K562 (cell line): ENCODE results near the gene PIK3C2G. TPM values are rescaled to one million over a fixed set of nuclear protein-coding genes. Genes with fewer than 3 reads are reported as not detected.

ENCODE experiments used
- ATAC-seq: fragments of 200-7000 bp; cut with Tn5 transposase; 3 replicates; pipeline ENCODE4 v1.9.1; 2020; ENCODE audit warnings: moderate library complexity
- BruUV-seq: library from RNA; stranded (reverse); fragments of 400-500 nt; replicated peaks from 2 replicates; lab custom pipeline; 2021; lab: Mats Ljungman, UMichigan
- CTCF ChIA-PET: fragments of 300-600 bp; formaldehyde crosslinking; extraction: SDS; loops from one replicate; lab custom pipeline; 2021; ENCODE audit warnings: low intra/inter-chr PET ratio; lab: Yijun Ruan, JAX
- POLR2A ChIA-PET: fragments of 300-600, 350-650 bp; sonication (Branson Sonifier 250); formaldehyde crosslinking; extraction: SDS; loops from one replicate; lab custom pipeline; 2021; ENCODE audit warnings: antibody characterized with exemption, inconsistent platforms; lab: Yijun Ruan, JAX
- DNase-seq, 4 experiments: peaks; one replicate each; pipeline versions ENCODE4 v3.0.0 to v3.0.0-alpha.2; 2011 to 2018; ENCODE audit warnings: low spot score in 3 of 4, mixed read lengths in 3 of 4; ENCODE audit errors: extremely low read depth in 1 of 4
- FAIRE-seq: peaks from 2 replicates; lab custom pipeline; 2011; peaks lifted over from hg19 to GRCh38; lab: Jason Lieb, UNC
- H2AFZ ChIP-seq: 2 replicates; pipeline ENCODE4 v1.6.0; 2011; ENCODE audit warnings: low read depth, low read length, control low read depth, inconsistent platforms
- H3K27ac ChIP-seq: fragments of 200-600 bp; 3 replicates; pipeline ENCODE4 v1.8.0; 2011; ENCODE audit warnings: low read depth, mild to moderate bottlenecking, control low read depth, inconsistent platforms, low read length, moderate library complexity, mixed read lengths; ENCODE audit errors: extremely low read depth
- H3K27me3 ChIP-seq, 2 experiments: fragments of 300-600 bp in 1 of 2; 2 replicates in 1 of 2; 3 replicates in 1 of 2; pipeline versions ENCODE4 v1.6.0 to v1.8.0; 2011; ENCODE audit warnings: inconsistent platforms in 2 of 2, low read length in 2 of 2, mild to moderate bottlenecking in 1 of 2, mixed read lengths in 1 of 2, moderate library complexity in 1 of 2; ENCODE audit not compliant: control insufficient read depth in 2 of 2, insufficient read depth in 2 of 2
- H3K36me3 ChIP-seq: fragments of 300-600 bp; 3 replicates; pipeline ENCODE4 v1.8.0; 2011; ENCODE audit warnings: mild to moderate bottlenecking, low read length, inconsistent platforms; ENCODE audit not compliant: control insufficient read depth, insufficient read depth
- H3K4me1 ChIP-seq, 2 experiments: fragments of 200-600 bp in 1 of 2; replicated peaks in 1 of 2; 2 replicates in 1 of 2; 3 replicates in 1 of 2; pipeline versions ENCODE4 v1.5.1 to v1.8.0; 2011; ENCODE audit warnings: inconsistent platforms in 2 of 2, low read length in 2 of 2, mild to moderate bottlenecking in 1 of 2, mixed read lengths in 1 of 2, moderate library complexity in 1 of 2; ENCODE audit not compliant: control insufficient read depth in 2 of 2, insufficient read depth in 2 of 2
- H3K4me2 ChIP-seq: 2 replicates; pipeline ENCODE4 v1.6.1; 2011; ENCODE audit warnings: low read length, control low read depth, inconsistent platforms, mixed read lengths; ENCODE audit not compliant: insufficient read depth
- H3K4me3 ChIP-seq: fragments of 200-600 bp; sonication (generic), shearing (Covaris generic); 2 replicates; pipeline ENCODE4 v1.5.1; 2016; ENCODE audit warnings: control low read depth, inconsistent platforms
- H3K79me2 ChIP-seq: fragments of 200-600 bp; 3 replicates; pipeline ENCODE4 v1.8.0; 2011; ENCODE audit warnings: low read length, inconsistent platforms; ENCODE audit not compliant: control insufficient read depth, insufficient read depth
- H3K9ac ChIP-seq, 2 experiments: 2 replicates each; pipeline versions ENCODE4 v1.6.0 to v1.6.1; 2011; ENCODE audit warnings: low read depth in 2 of 2, low read length in 2 of 2, control low read depth in 1 of 2, inconsistent platforms in 1 of 2, mild to moderate bottlenecking in 1 of 2, mixed read lengths in 1 of 2; ENCODE audit not compliant: insufficient read depth in 1 of 2
- H3K9me1 ChIP-seq: one replicate; pipeline ENCODE4 v1.6.0; 2011; ENCODE audit warnings: inconsistent platforms, mild to moderate bottlenecking, low read length, moderate library complexity; ENCODE audit not compliant: control insufficient read depth, insufficient read depth
- H3K9me3 ChIP-seq: replicated peaks from 2 replicates; pipeline ENCODE4 v1.5.1; 2011; ENCODE audit warnings: low read depth, low read length, inconsistent platforms; ENCODE audit not compliant: control insufficient read depth, insufficient read depth
- H4K20me1 ChIP-seq: replicated peaks from 2 replicates; pipeline ENCODE4 v1.6.1; 2011; ENCODE audit warnings: low read length, inconsistent platforms, mixed read lengths; ENCODE audit not compliant: control insufficient read depth, insufficient read depth
- ADNP ChIP-seq: fragments of 200-800 bp; sonication (Bioruptor generic); IDR thresholded peaks from 2 replicates; pipeline ENCODE4 v1.6.1; 2016; ENCODE audit warnings: missing genetic modification characterization, missing compliant biosample characterization
- AFF1 ChIP-seq, 2 experiments: fragments of 450-650 bp; IDR thresholded peaks; 2 replicates each; pipeline ENCODE4 v1.6.1; 2018; ENCODE audit warnings: mild to moderate bottlenecking in 2 of 2, low read depth in 1 of 2; ENCODE audit not compliant: partially characterized antibody in 2 of 2
- CHD4 ChIP-seq: fragments of 200-600 bp; sonication (generic); IDR thresholded peaks from 3 replicates; pipeline ENCODE4 v1.6.1; 2012; ENCODE audit warnings: low read depth, mild to moderate bottlenecking, mixed read lengths, low read length, inconsistent platforms; ENCODE audit not compliant: insufficient read depth, insufficient replicate concordance, poor library complexity, severe bottlenecking
- ESRRA ChIP-seq: fragments of 450-650 bp; IDR thresholded peaks from 2 replicates; pipeline ENCODE4 v1.6.1; 2014; ENCODE audit warnings: low read depth, mild to moderate bottlenecking, moderate library complexity, borderline replicate concordance
- IRF1 ChIP-seq: sonication (generic); formaldehyde crosslinking; IDR thresholded peaks from 2 replicates; pipeline ENCODE4 v1.8.0; 2022; ENCODE audit warnings: missing genetic modification reagents, mild to moderate bottlenecking, borderline replicate concordance
- PKNOX1 ChIP-seq: fragments of 450-650 bp; IDR thresholded peaks from 2 replicates; pipeline ENCODE4 v1.6.1; 2016
- TEAD1 ChIP-seq, 2 experiments: fragments of 450-650 bp in 1 of 2; sonication (generic) in 1 of 2; formaldehyde crosslinking; IDR thresholded peaks; 2 replicates each; pipeline versions ENCODE4 v1.4.0 to v1.8.0; 2020 to 2022; ENCODE audit warnings: mild to moderate bottlenecking in 2 of 2, missing genetic modification reagents in 1 of 2
- ZNF586 ChIP-seq: fragments of 450-650 bp; formaldehyde crosslinking; conservative IDR thresholded peaks from 2 replicates; pipeline ENCODE4 v1.4.0; 2020; ENCODE audit warnings: mild to moderate bottlenecking, moderate library complexity
- ZNF589 ChIP-seq: fragments of 200-800 bp; sonication (Bioruptor generic); IDR thresholded peaks from 2 replicates; pipeline ENCODE4 v1.6.1; 2016; ENCODE audit warnings: low read depth, missing genetic modification characterization, missing compliant biosample characterization
- ZNF655 ChIP-seq: fragments of 250-450 bp; sonication (Bioruptor Pico); IDR thresholded peaks from 2 replicates; pipeline ENCODE4 v1.5.0; 2021
- whole genome bisulfite sequencing: fragments of 100-300 bp; shearing (Covaris generic); methylation state at CpG from one replicate; pipeline ENCODE4 v1.1.6; 2016; ENCODE audit warnings: low coverage, mixed read lengths; ENCODE audit not compliant: insufficient coverage; ENCODE audit errors: missing lambda C conversion rate; 5-methylcytosine and 5-hydroxymethylcytosine counted together
- in situ Hi-C: fragments of 300-500 bp; cut with MboI; formaldehyde crosslinking; loops from 4 replicates; pipeline ENCODE4 v1.15.0; 2018; ENCODE audit warnings: inconsistent platforms, mixed read lengths
- intact Hi-C: fragments of 100-400 bp; cut with micrococcal nuclease; formaldehyde crosslinking; loops from 2 replicates; pipeline ENCODE4 v1.14.2; 2022
- polyA plus RNA-seq, 8 experiments: library from polyadenylated mRNA; depleted of rRNA in 4 of 8; stranded (reverse) in 5 of 8; unstranded in 3 of 8; fragments of >200 nt; fragmentation: Nextera tagmentation in 2 of 8; fragmentation: Illumina TruSeq in 1 of 8; extraction: Ambion mirVana in 2 of 8; extraction: Trizol in 1 of 8; gene quantifications; 2 replicates each; pipeline versions ENCODE4 v1.2.1 to v1.2.3, GENCODE V29; 2011 to 2014; ENCODE audit warnings: inconsistent platforms in 1 of 8, missing spikeins in 1 of 8
- total RNA-seq, 7 experiments: library from RNA; depleted of rRNA in 6 of 7; stranded (reverse); fragments of >200 nt in 6 of 7; fragmentation: Illumina TruSeq in 2 of 7; extraction: Trizol in 2 of 7; gene quantifications; 2 replicates each; pipeline versions ENCODE4 v1.2.1 to v1.2.3, GENCODE V29; 2011 to 2021; ENCODE audit warnings: low replicate concordance in 1 of 7

Gene PIK3C2G
- total and polyA plus RNA-seq, 9 of the 15 experiments (the other 6 are each of a cell fraction or from before 2014, with no cell fraction given) = not detected

GRCh38 chr12:18277196-18277595 is 15.9 kb downstream of the PIK3C2G start:
- Histone ChIP-seq H3K9me1 (no peaks in the 10 kb centered on the region), H4K20me1 (no peaks in the 10 kb centered on the region), H3K4me2 (no peak overlapping the region), H3K9me3 (no peaks in the 10 kb centered on the region), H3K4me3 (no peak overlapping the region), H2AFZ (no peak overlapping the region), H3K36me3 (no peaks in the 10 kb centered on the region), H3K9ac (no peak overlapping the region), H3K4me1 (no peaks in the 10 kb centered on the region), H3K79me2 (no peaks in the 10 kb centered on the region), H3K27me3 (no peaks in the 10 kb centered on the region), H3K27ac (no peak overlapping the region)
- intact Hi-C loops = no loop called here
- no peak for ATAC-seq
- no peak for FAIRE-seq
- DNase-seq = no peak
- CTCF ChIA-PET = no interaction called here
- in situ Hi-C loops = no loop called here
- POLR2A ChIA-PET = no interaction called here
- WGBS = 0% methylated on average over 1 of the region's 1 CpG
- TF ChIP-seq CHD4 = no peak
- no peak for TF ChIP-seq ESRRA
- no peak for TF ChIP-seq ZNF589 (CRISPR knock-in tag)
- no peak for TF ChIP-seq ZNF586
- TF ChIP-seq PKNOX1 = no peak
- no peak for TF ChIP-seq TEAD1 (CRISPR knock-in tag; IDR thresholded peaks at IDR 0.05)
- no peak for TF ChIP-seq IRF1 (CRISPR knock-in tag)
- no peak for TF ChIP-seq ADNP (tag)
- no peak for TF ChIP-seq AFF1 (IDR thresholded peaks at IDR 0.05; ENCODE audit: low read depth in 1 of 2, partially characterized antibody in 2 of 2)
- TF ChIP-seq ZNF655 (CRISPR knock-in tag) = no peak
- BruUV-seq = no TSS peak
